GM13976 (cell line): Measurements from ENCODE around the gene SPRY2.
"Not testable (repeated sequence)": the region's sequence is repeated elsewhere in the genome, so short reads cannot be mapped to it uniquely, and the experiment has no call there.

Experiments
- DNase-seq: peaks from one replicate; pipeline ENCODE4 v3.0.0; 2012; ENCODE audit warnings: low spot score
- in situ Hi-C: fragments of 300-500 bp; cut with MboI; formaldehyde crosslinking; loops from one replicate; pipeline ENCODE4 v1.12.0; 2022; ENCODE audit warnings: low sequenced_read_pairs, mixed read lengths, inconsistent platforms; ENCODE audit not compliant: unreplicated experiment
- TF ChIP-seq, protein P1 (sequence below): IDR thresholded peaks from 2 replicates; pipeline ENCODE4 v1.5.1; 2012; ENCODE audit warnings: borderline replicate concordance, mild to moderate bottlenecking; ENCODE audit not compliant: insufficient read depth; ENCODE audit errors: extremely low read depth, missing control alignments, control extremely low read depth

Gene SPRY2

DNA sequence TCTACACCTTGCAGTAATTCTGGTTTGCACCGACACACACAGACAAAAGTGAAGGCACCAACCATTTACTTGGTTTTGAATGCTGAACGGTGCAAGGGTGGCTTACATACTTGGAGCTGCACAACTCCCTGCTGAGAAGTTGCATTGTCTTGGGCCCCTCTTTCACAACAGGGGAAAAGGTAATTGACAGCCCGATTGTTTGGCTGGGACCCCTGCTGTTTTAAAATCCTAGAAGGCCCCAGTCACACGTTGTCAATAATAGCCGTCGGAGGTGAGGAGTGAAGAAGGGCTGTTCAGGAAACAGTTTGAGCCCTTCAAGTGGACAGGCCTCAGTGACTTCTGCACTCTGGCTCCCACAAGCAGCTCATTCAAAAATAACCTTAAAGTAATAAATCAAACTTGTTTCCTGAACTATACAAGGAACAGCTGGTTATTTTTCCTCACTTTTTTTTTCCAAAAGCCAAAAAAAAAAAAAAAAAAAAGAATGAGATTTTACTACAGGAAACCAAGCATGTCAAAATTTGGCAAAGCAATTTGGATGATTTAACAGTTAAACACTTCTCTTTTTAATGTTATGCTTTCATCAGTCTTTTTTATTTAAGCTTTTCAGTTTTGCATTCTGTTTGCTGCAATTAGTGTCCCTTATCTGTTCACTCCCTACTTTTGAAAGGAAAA lies 19.0 kb upstream of the SPRY2 start:
- no peak for DNase-seq
- TF ChIP-seq, protein P1, sequence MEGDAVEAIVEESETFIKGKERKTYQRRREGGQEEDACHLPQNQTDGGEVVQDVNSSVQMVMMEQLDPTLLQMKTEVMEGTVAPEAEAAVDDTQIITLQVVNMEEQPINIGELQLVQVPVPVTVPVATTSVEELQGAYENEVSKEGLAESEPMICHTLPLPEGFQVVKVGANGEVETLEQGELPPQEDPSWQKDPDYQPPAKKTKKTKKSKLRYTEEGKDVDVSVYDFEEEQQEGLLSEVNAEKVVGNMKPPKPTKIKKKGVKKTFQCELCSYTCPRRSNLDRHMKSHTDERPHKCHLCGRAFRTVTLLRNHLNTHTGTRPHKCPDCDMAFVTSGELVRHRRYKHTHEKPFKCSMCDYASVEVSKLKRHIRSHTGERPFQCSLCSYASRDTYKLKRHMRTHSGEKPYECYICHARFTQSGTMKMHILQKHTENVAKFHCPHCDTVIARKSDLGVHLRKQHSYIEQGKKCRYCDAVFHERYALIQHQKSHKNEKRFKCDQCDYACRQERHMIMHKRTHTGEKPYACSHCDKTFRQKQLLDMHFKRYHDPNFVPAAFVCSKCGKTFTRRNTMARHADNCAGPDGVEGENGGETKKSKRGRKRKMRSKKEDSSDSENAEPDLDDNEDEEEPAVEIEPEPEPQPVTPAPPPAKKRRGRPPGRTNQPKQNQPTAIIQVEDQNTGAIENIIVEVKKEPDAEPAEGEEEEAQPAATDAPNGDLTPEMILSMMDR = no peak
- in situ Hi-C loops = loop anchor here (25.0 kb wide), 2 partner anchors 573 to 673 kb away; no protein-coding TSS in a partner anchor

DNA sequence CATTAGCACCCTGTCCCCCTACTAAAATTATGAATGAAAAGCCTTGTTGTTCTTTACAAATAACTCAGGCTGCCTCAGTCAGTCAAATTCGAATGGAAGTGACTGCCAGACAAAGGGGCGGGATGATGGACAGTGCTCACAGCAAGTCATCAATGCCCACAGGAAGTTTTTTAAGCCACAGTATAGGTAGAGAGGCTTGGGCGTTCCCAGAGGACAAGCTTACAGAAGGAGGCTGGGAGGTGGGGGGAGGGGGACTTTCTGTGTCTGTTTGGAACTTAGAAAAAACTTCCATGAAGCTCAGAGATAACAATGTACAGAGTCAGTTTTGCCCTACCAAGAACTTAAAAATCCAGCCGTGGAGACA lies 18.5 kb upstream of the SPRY2 start:
- DNase-seq = no peak
- TF ChIP-seq, protein P1 = no peak
- in situ Hi-C loops = loop anchor here (25.0 kb wide), 2 partner anchors 572 to 672 kb away; no protein-coding TSS in a partner anchor

DNA sequence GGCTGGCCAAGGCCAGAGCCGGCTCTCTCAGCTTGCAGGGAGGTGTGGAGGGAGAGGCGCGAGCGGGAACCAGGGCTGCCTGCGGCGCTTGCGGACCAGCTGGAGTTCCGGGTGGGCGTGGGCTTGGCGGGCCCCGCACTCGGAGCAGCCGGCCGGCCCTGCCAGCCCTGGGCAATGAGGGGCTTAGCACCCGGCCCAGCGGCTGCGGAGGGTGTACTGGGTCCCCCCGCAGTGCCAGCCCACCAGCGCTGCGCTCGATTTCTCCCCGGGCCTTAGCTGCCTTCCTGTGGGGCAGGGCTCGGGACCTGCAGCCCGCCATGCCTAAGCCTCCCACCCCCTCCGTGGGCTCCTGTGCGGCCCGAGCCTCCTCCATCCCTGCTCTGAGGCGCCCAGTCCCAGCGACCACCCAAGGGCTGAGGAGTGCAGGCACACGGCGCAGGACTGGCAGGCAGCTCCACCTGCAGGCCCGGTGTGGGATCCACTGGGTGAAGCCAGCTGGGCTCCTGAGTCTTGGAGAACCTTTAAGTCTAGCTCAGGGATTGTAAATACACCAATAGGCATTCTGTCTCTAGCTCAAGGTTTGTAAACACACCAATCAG lies 14.7 kb upstream of the SPRY2 start:
- in situ Hi-C loops = loop anchor here (25.0 kb wide), 2 partner anchors 568 to 668 kb away; no protein-coding TSS in a partner anchor
- not testable (repeated sequence) for DNase-seq

DNA sequence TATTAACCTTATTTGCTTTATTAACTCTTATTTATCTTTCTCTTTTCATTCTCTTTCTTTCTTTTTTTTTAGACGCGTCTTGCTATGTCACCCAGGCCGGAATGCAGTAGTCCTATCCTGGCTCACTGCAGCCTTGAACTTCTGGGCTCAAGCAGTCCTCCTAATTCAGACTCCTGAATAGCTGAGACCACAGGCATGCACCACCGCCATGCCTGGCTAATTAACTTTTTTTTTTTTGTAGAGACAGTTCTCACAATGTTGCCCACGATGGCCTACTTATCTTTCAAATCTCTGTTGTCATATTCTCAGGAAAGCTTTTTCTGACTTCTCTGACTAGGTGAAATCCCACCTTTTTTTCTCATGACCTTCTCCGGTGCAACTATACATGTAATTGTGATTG lies 7.8 kb upstream of the SPRY2 start:
- TF ChIP-seq, protein P1 = no peak
- no peak for DNase-seq
- in situ Hi-C loops = loop anchor here (25.0 kb wide), 1 partner anchor 664 kb away; no protein-coding TSS in a partner anchor

DNA sequence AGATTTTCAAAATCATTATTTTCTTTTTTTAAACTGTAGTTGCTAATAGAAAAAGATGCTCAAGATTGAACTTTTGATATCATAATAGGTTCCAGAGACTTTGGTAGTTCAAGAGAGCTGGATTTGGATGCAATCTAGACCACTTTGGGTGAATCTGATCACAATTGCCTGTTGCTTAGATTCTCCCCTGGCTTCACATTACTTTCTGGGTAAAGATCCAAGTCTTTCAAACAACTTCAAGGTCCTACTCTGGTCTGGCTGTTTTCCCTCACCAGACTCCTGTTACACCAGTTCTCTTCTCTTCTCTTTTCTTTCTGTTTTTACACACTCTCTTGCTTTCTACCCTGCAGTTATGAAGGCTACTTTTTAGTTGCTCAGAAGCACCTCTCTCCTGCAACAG lies 7.4 kb upstream of the SPRY2 start:
- in situ Hi-C loops = loop anchor here (25.0 kb wide), 1 partner anchor 664 kb away; no protein-coding TSS in a partner anchor
- no peak for DNase-seq
- TF ChIP-seq, protein P1 = no peak

DNA sequence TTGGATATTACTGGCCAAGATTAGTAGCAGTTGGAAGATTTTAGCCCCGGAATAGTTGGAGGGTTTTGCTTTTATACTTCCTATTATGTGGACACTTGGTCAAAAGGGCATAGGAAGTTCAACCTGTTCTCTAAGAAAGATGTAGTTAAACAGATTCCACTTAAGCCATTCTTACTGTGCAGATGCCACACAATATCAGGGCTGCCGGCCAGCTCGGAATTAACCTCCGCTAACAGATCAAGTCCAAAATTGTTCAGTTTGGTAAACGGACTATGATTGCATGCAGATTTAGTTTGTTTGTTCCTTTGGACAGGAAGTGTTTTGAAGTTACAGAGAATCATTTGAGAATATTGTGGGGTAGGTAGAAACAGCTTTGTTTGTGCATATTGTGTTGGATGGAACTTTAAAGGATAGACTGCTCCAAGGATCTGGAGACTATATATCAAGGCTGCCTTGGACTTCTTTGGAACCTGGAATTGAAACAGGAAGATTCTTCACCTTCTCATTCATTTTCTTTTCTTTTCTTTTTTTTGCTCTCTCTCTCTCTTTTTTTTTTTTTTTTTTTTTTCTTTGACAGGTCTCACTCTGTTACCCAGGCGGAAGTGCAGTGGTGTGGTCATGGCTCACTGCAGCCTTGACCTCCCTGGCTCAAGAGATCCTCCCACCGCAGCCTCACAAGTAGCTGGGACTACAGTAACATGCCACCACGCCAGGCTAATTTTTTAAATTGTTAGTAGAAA lies 5.0 kb upstream of the SPRY2 start:
- DNase-seq = no peak
- TF ChIP-seq, protein P1 = no peak
- in situ Hi-C loops = loop anchor here (25.0 kb wide), 1 partner anchor 666 kb away; no protein-coding TSS in a partner anchor

DNA sequence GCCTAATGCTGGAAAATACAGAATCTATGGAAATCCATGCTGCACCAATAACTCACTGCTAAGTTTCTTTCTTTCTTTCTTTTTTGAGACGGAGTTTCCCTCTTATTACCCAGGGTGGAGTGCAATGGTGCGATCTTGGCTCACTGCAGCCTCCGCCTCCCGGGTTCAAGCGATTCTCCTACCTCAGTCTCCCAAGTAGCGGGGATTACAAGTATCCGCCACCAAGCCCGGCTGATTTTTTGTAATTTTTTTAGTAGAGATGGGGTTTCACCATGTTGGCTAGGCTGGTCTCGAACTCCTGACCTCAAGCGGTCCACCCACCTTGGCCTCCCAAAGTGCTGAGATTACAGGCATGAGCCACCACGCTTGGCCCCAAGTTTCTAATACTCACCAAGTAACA lies 3.1 kb upstream of the SPRY2 start:
- in situ Hi-C loops = loop anchor here (25.0 kb wide), 1 partner anchor 668 kb away; no protein-coding TSS in a partner anchor
- not testable (repeated sequence) for DNase-seq
